H4 (cell line): ENCODE data around the gene NINL. TPM values are rescaled to one million over a fixed set of nuclear protein-coding genes. Genes with fewer than 3 reads are reported as not detected.
"Not testable (repeated sequence)": the region's sequence is repeated elsewhere in the genome, so short reads cannot be mapped to it uniquely, and the experiment has no call there.

ENCODE experiments used
- DNase-seq: peaks from one replicate; pipeline ENCODE4 v3.0.0-alpha.2; 2015; ENCODE audit warnings: low spot score
- total RNA-seq: library from RNA; depleted of rRNA; stranded (reverse); fragments of >200 nt; shearing (Covaris generic); gene quantifications from 2 replicates; pipeline ENCODE4 v1.2.3, GENCODE V29; 2014

Gene NINL
- total RNA-seq, 1 experiment from 2014 or later, result 4.4 TPM

GRCh38 chr20:25484224-25484846 lies 101.0 kb downstream of the NINL start:
- DNase-seq, result no peak

- no peak for DNase-seq
Observed at GRCh38 chr20:25483431-25484132, 101.7 kb downstream of the NINL start.

- DNase-seq, result no peak
Observed at GRCh38 chr20:25481918-25482253, 103.4 kb downstream of the NINL start.

- no peak for DNase-seq
Observed at GRCh38 chr20:25481235-25481917, 104.0 kb downstream of the NINL start.

- no peak for DNase-seq
Observed at GRCh38 chr20:25480797-25481196, 104.5 kb downstream of the NINL start.

GRCh38 chr20:25480156-25480555 lies 105.2 kb downstream of the NINL start:
- DNase-seq, result no peak

- DNase-seq, result no peak
Observed at GRCh38 chr20:25479638-25480037, 105.7 kb downstream of the NINL start.

GRCh38 chr20:25478889-25479568 lies 106.3 kb downstream of the NINL start:
- no peak for DNase-seq

- no peak for DNase-seq
Observed at GRCh38 chr20:25477014-25477882, 108.1 kb downstream of the NINL start.

- DNase-seq, result no peak
Observed at GRCh38 chr20:25476106-25477013, 109.0 kb downstream of the NINL start.

GRCh38 chr20:25473297-25473696 lies 112.0 kb downstream of the NINL start:
- DNase-seq, result not testable (repeated sequence)

- DNase-seq, result no peak
Observed at GRCh38 chr20:25471020-25471419, 114.3 kb downstream of the NINL start.

- DNase-seq, result peak; percentile 31
Observed at GRCh38 chr20:25470045-25470444, 115.3 kb downstream of the NINL start.

GRCh38 chr20:25469558-25469957 lies 115.8 kb downstream of the NINL start:
- no peak for DNase-seq

- no peak for DNase-seq
Observed at GRCh38 chr20:25468126-25469075, 116.9 kb downstream of the NINL start.

GRCh38 chr20:25467441-25467840 lies 117.9 kb downstream of the NINL start:
- DNase-seq, result no peak

- DNase-seq, result no peak
Observed at GRCh38 chr20:25466846-25467245, 118.5 kb downstream of the NINL start.

- DNase-seq, result no peak
Observed at GRCh38 chr20:25465243-25466135, 119.8 kb downstream of the NINL start.
